WTC11 (cell line): Measurements from ENCODE around the gene RASGRP3. TPM values are rescaled to one million over a fixed set of nuclear protein-coding genes. Genes with fewer than 3 reads are reported as not detected.

Experiments used
- ATAC-seq: fragments of 200-7000 bp; cut with Tn5 transposase; 2 replicates; pipeline ENCODE4 v1.10.0; 2021; ENCODE audit warnings: mild to moderate bottlenecking, moderate library complexity
- CTCF ChIA-PET: fragments of 300-600 bp; sonication (Branson Sonifier 250); formaldehyde crosslinking; loops from one replicate; lab custom pipeline; 2021; ENCODE audit warnings: antibody characterized with exemption; lab: Charles Lee
- POLR2A ChIA-PET: fragments of 350-600 bp; sonication (Branson Sonifier 250); formaldehyde crosslinking; loops from one replicate; lab custom pipeline; 2021; ENCODE audit warnings: antibody characterized with exemption; lab: Charles Lee
- DNase-seq: peaks from one replicate; pipeline ENCODE4 v3.0.0; 2021; ENCODE audit warnings: low spot score
- H3K27ac Mint-ChIP-seq: 2 replicates; pipeline ENCODE4 v1.8.0; 2021; ENCODE audit warnings: mixed read lengths
- H3K27me3 Mint-ChIP-seq: 2 replicates; pipeline ENCODE4 v1.8.0; 2021; ENCODE audit warnings: low read depth, mild to moderate bottlenecking, moderate library complexity, mixed read lengths
- H3K36me3 Mint-ChIP-seq: 2 replicates; pipeline ENCODE4 v1.8.0; 2021; ENCODE audit warnings: mixed read lengths
- H3K4me1 Mint-ChIP-seq: 2 replicates; pipeline ENCODE4 v1.8.0; 2022; ENCODE audit warnings: mixed read lengths
- H3K4me3 Mint-ChIP-seq: 2 replicates; pipeline ENCODE4 v1.8.0; 2021; ENCODE audit warnings: mild to moderate bottlenecking, moderate library complexity, mixed read lengths
- H3K9me3 Mint-ChIP-seq: 2 replicates; pipeline ENCODE4 v1.8.0; 2021; ENCODE audit warnings: mixed read lengths
- CREB1 ChIP-seq: sonication (generic); formaldehyde crosslinking; IDR thresholded peaks from 2 replicates; pipeline ENCODE4 v1.8.0; 2023; ENCODE audit warnings: mild to moderate bottlenecking, missing genetic modification reagents
- ESRRA ChIP-seq: sonication (generic); formaldehyde crosslinking; IDR thresholded peaks from 2 replicates; pipeline ENCODE4 v1.8.1; 2022; ENCODE audit warnings: mild to moderate bottlenecking, missing genetic modification reagents, borderline replicate concordance
- ETV6 ChIP-seq: sonication (generic); formaldehyde crosslinking; IDR thresholded peaks from 2 replicates; pipeline ENCODE4 v1.8.1; 2022; ENCODE audit warnings: mild to moderate bottlenecking, missing genetic modification reagents
- FOXJ3 ChIP-seq: sonication (generic); formaldehyde crosslinking; IDR thresholded peaks from 2 replicates; pipeline ENCODE4 v1.9.0; 2021; ENCODE audit warnings: missing genetic modification reagents, mild to moderate bottlenecking, borderline replicate concordance
- HMGA2 ChIP-seq: fragments of 250-450 bp; sonication (Bioruptor Pico); IDR thresholded peaks from 2 replicates; pipeline ENCODE4 v1.4.0; 2021; ENCODE audit warnings: mild to moderate bottlenecking, moderate library complexity
- NR1H2 ChIP-seq: sonication (generic); formaldehyde crosslinking; IDR thresholded peaks from 2 replicates; pipeline ENCODE4 v1.9.0; 2021; ENCODE audit warnings: mild to moderate bottlenecking, moderate library complexity, missing genetic modification reagents
- RORB ChIP-seq: fragments of 250-450 bp; sonication (Bioruptor Pico); IDR thresholded peaks from 2 replicates; pipeline ENCODE4 v1.9.0; 2021; ENCODE audit warnings: mild to moderate bottlenecking
- SMAD3 ChIP-seq: sonication (generic); formaldehyde crosslinking; IDR thresholded peaks from 2 replicates; pipeline ENCODE4 v1.8.0; 2022; ENCODE audit warnings: missing genetic modification reagents, mild to moderate bottlenecking, borderline replicate concordance
- SOX15 ChIP-seq: fragments of 250-450 bp; sonication (Bioruptor Pico); IDR thresholded peaks from 2 replicates; pipeline ENCODE4 v1.9.0; 2021; ENCODE audit warnings: mild to moderate bottlenecking
- total RNA-seq: library from RNA; stranded (reverse); gene quantifications from 3 replicates; pipeline ENCODE4 v1.2.3, GENCODE V29; 2021
- TF ChIP-seq, protein P1 (sequence below): sonication (generic); formaldehyde crosslinking; conservative IDR thresholded peaks from 2 replicates; pipeline ENCODE4 v1.8.1; 2022; ENCODE audit warnings: mild to moderate bottlenecking, missing genetic modification reagents
- TF ChIP-seq, protein P2 (sequence below): sonication (generic); formaldehyde crosslinking; IDR thresholded peaks from 2 replicates; pipeline ENCODE4 v1.8.1; 2023; ENCODE audit warnings: mild to moderate bottlenecking, missing genetic modification reagents
- TF ChIP-seq, protein P3 (sequence below): fragments of 250-450 bp; sonication (Bioruptor Pico); IDR thresholded peaks from 2 replicates; pipeline ENCODE4 v1.9.0; 2021; ENCODE audit warnings: mild to moderate bottlenecking
- TF ChIP-seq, protein P4 (sequence below): fragments of 250-450 bp; sonication (Bioruptor Pico); IDR thresholded peaks from 2 replicates; pipeline ENCODE4 v1.8.0; 2021; ENCODE audit warnings: mild to moderate bottlenecking
- TF ChIP-seq, protein P5 (sequence below): sonication (generic); formaldehyde crosslinking; IDR thresholded peaks from 2 replicates; pipeline ENCODE4 v1.8.0; 2023; ENCODE audit warnings: mild to moderate bottlenecking, missing genetic modification reagents
- TF ChIP-seq, protein P6 (sequence below): sonication (generic); formaldehyde crosslinking; IDR thresholded peaks from 2 replicates; pipeline ENCODE4 v1.8.0; 2022; ENCODE audit warnings: missing genetic modification reagents
- TF ChIP-seq, protein P7 (sequence below): sonication (generic); formaldehyde crosslinking; IDR thresholded peaks from 2 replicates; pipeline ENCODE4 v1.8.0; 2022; ENCODE audit warnings: mild to moderate bottlenecking, missing genetic modification reagents
- TF ChIP-seq, protein P8 (sequence below): fragments of 250-450 bp; sonication (Bioruptor Pico); IDR thresholded peaks from 2 replicates; pipeline ENCODE4 v2.1.2; 2022; ENCODE audit warnings: mild to moderate bottlenecking, moderate library complexity

Gene RASGRP3
- total RNA-seq, 1 experiment from 2014 or later, result 0.11 TPM

DNA sequence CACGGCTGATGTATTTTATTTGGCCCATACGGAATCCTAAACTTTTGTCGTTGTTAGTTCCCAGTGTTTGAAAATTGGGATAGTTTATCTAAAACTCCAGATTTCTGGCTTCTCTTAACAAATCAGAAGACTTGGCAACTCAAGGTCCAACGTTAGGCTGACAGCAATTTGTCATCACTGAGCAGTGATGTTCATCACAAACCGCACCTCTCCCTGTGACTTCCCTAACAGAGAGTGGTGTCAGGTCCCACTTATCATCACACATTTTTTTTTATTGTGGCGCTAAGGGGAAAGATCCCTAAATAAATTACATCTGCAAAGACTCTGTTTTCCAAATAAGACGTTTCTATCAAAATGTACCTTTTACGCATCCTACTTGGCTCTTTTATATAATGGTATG lies 55.7 kb downstream of the RASGRP3 start (continued):
- TF ChIP-seq FOXJ3 (CRISPR knock-in tag) (no peak), ESRRA (no peak), SMAD3 (no peak), ETV6 (CRISPR knock-in tag) (no peak)
- TF ChIP-seq, protein P1, sequence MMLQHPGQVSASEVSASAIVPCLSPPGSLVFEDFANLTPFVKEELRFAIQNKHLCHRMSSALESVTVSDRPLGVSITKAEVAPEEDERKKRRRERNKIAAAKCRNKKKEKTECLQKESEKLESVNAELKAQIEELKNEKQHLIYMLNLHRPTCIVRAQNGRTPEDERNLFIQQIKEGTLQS (CRISPR knock-in tag), result no peak
- TF ChIP-seq, protein P2, sequence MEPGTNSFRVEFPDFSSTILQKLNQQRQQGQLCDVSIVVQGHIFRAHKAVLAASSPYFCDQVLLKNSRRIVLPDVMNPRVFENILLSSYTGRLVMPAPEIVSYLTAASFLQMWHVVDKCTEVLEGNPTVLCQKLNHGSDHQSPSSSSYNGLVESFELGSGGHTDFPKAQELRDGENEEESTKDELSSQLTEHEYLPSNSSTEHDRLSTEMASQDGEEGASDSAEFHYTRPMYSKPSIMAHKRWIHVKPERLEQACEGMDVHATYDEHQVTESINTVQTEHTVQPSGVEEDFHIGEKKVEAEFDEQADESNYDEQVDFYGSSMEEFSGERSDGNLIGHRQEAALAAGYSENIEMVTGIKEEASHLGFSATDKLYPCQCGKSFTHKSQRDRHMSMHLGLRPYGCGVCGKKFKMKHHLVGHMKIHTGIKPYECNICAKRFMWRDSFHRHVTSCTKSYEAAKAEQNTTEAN (CRISPR knock-in tag), result no peak
- TF ChIP-seq, protein P3, sequence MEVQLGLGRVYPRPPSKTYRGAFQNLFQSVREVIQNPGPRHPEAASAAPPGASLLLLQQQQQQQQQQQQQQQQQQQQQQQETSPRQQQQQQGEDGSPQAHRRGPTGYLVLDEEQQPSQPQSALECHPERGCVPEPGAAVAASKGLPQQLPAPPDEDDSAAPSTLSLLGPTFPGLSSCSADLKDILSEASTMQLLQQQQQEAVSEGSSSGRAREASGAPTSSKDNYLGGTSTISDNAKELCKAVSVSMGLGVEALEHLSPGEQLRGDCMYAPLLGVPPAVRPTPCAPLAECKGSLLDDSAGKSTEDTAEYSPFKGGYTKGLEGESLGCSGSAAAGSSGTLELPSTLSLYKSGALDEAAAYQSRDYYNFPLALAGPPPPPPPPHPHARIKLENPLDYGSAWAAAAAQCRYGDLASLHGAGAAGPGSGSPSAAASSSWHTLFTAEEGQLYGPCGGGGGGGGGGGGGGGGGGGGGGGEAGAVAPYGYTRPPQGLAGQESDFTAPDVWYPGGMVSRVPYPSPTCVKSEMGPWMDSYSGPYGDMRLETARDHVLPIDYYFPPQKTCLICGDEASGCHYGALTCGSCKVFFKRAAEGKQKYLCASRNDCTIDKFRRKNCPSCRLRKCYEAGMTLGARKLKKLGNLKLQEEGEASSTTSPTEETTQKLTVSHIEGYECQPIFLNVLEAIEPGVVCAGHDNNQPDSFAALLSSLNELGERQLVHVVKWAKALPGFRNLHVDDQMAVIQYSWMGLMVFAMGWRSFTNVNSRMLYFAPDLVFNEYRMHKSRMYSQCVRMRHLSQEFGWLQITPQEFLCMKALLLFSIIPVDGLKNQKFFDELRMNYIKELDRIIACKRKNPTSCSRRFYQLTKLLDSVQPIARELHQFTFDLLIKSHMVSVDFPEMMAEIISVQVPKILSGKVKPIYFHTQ, result no peak
- TF ChIP-seq, all 79 proteins: peak for 0

DNA sequence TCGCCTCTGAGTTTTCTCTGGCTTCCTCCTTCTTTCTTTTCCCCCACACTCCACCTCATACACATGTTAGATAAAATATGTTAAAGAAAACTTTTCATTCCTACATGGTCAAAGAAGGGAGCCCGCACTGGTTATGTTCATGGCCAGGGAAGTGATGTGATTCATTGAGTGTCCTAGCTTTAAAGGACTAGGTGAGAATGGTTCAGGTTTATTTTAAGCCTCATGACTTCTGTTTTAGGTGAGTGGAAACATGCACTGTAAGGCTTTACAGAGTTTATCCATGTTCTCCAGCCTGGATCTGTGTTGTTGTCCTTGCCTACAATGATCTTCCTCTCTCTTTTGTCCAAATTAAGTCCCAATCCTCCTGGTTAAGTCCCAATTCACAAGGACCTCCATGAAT lies 56.5 kb downstream of the RASGRP3 start:
- no peak overlapping the region for H3K27ac Mint-ChIP-seq
- H3K27me3 Mint-ChIP-seq, result no peaks in the 10 kb centered on the region
- DNase-seq, result no peak
- H3K36me3 Mint-ChIP-seq, result no peaks in the 10 kb centered on the region
- no peak for ATAC-seq
- peaks cover 4% of the 10 kb centered on the region; the same call in 1 of the 2 replicates for H3K9me3 Mint-ChIP-seq
- TF ChIP-seq SMAD3 (no peak), NR1H2 (no peak), RORB (CRISPR knock-in tag) (no peak), CREB1 (CRISPR knock-in tag) (no peak), HMGA2 (no peak), SOX15 (CRISPR knock-in tag) (no peak)
- TF ChIP-seq, protein P3, result no peak
- TF ChIP-seq, protein P4, sequence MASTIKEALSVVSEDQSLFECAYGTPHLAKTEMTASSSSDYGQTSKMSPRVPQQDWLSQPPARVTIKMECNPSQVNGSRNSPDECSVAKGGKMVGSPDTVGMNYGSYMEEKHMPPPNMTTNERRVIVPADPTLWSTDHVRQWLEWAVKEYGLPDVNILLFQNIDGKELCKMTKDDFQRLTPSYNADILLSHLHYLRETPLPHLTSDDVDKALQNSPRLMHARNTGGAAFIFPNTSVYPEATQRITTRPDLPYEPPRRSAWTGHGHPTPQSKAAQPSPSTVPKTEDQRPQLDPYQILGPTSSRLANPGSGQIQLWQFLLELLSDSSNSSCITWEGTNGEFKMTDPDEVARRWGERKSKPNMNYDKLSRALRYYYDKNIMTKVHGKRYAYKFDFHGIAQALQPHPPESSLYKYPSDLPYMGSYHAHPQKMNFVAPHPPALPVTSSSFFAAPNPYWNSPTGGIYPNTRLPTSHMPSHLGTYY (CRISPR knock-in tag), result no peak
- TF ChIP-seq, protein P5, sequence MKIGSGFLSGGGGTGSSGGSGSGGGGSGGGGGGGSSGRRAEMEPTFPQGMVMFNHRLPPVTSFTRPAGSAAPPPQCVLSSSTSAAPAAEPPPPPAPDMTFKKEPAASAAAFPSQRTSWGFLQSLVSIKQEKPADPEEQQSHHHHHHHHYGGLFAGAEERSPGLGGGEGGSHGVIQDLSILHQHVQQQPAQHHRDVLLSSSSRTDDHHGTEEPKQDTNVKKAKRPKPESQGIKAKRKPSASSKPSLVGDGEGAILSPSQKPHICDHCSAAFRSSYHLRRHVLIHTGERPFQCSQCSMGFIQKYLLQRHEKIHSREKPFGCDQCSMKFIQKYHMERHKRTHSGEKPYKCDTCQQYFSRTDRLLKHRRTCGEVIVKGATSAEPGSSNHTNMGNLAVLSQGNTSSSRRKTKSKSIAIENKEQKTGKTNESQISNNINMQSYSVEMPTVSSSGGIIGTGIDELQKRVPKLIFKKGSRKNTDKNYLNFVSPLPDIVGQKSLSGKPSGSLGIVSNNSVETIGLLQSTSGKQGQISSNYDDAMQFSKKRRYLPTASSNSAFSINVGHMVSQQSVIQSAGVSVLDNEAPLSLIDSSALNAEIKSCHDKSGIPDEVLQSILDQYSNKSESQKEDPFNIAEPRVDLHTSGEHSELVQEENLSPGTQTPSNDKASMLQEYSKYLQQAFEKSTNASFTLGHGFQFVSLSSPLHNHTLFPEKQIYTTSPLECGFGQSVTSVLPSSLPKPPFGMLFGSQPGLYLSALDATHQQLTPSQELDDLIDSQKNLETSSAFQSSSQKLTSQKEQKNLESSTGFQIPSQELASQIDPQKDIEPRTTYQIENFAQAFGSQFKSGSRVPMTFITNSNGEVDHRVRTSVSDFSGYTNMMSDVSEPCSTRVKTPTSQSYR (CRISPR knock-in tag), result no peak
- TF ChIP-seq, protein P6, sequence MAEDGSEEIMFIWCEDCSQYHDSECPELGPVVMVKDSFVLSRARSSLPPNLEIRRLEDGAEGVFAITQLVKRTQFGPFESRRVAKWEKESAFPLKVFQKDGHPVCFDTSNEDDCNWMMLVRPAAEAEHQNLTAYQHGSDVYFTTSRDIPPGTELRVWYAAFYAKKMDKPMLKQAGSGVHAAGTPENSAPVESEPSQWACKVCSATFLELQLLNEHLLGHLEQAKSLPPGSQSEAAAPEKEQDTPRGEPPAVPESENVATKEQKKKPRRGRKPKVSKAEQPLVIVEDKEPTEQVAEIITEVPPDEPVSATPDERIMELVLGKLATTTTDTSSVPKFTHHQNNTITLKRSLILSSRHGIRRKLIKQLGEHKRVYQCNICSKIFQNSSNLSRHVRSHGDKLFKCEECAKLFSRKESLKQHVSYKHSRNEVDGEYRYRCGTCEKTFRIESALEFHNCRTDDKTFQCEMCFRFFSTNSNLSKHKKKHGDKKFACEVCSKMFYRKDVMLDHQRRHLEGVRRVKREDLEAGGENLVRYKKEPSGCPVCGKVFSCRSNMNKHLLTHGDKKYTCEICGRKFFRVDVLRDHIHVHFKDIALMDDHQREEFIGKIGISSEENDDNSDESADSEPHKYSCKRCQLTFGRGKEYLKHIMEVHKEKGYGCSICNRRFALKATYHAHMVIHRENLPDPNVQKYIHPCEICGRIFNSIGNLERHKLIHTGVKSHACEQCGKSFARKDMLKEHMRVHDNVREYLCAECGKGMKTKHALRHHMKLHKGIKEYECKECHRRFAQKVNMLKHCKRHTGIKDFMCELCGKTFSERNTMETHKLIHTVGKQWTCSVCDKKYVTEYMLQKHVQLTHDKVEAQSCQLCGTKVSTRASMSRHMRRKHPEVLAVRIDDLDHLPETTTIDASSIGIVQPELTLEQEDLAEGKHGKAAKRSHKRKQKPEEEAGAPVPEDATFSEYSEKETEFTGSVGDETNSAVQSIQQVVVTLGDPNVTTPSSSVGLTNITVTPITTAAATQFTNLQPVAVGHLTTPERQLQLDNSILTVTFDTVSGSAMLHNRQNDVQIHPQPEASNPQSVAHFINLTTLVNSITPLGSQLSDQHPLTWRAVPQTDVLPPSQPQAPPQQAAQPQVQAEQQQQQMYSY (CRISPR knock-in tag), result no peak
- TF ChIP-seq, protein P7, sequence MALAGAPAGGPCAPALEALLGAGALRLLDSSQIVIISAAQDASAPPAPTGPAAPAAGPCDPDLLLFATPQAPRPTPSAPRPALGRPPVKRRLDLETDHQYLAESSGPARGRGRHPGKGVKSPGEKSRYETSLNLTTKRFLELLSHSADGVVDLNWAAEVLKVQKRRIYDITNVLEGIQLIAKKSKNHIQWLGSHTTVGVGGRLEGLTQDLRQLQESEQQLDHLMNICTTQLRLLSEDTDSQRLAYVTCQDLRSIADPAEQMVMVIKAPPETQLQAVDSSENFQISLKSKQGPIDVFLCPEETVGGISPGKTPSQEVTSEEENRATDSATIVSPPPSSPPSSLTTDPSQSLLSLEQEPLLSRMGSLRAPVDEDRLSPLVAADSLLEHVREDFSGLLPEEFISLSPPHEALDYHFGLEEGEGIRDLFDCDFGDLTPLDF, result no peak
- TF ChIP-seq, protein P8, sequence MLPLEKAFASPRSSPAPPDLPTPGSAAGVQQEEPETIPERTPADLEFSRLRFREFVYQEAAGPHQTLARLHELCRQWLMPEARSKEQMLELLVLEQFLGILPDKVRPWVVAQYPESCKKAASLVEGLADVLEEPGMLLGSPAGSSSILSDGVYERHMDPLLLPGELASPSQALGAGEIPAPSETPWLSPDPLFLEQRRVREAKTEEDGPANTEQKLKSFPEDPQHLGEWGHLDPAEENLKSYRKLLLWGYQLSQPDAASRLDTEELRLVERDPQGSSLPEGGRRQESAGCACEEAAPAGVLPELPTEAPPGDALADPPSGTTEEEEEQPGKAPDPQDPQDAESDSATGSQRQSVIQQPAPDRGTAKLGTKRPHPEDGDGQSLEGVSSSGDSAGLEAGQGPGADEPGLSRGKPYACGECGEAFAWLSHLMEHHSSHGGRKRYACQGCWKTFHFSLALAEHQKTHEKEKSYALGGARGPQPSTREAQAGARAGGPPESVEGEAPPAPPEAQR (CRISPR knock-in tag), result no peak
- ChIA-PET POLR2A (no interaction called here), CTCF (no interaction called here)
- peaks cover 2% of the 10 kb centered on the region; the same call in 1 of the 2 replicates for H3K4me1 Mint-ChIP-seq
- no peak overlapping the region for H3K4me3 Mint-ChIP-seq
